Left kidney (tissue), 8 donors: ENCODE measurements around the gene NDUFB8. TPM values are rescaled to one million over a fixed set of nuclear protein-coding genes. Genes with fewer than 3 reads are reported as not detected.
"Not testable (repeated sequence)": the region's sequence is repeated elsewhere in the genome, so short reads cannot be mapped to it uniquely, and the experiment has no call there.

ENCODE experiments used
- DNase-seq: peaks from one replicate; pipeline ENCODE4 v3.0.0-alpha.2; 2013
- long read RNA-seq, 8 donors: transcript quantifications; one replicate each; lab custom pipeline, GENCODE V29; 2026
- polyA plus RNA-seq: library from polyadenylated mRNA; unstranded; fragments of 120-200 nt; gene quantifications from one replicate; pipeline ENCODE4 v1.2.1, GENCODE V29; 2013; ENCODE audit not compliant: insufficient read length

Gene NDUFB8
- 169 TPM for polyA plus RNA-seq
- long read RNA-seq, donor 1, transcript NDUFB8-201 (5 exons, 671 nt) = major isoform, 159 of 372 reads
- long read RNA-seq, donor 1, transcript NDUFB8-204 (2 exons, 390 nt) = minor isoform, 74 of 372 reads
- long read RNA-seq, donor 1, transcript NDUFB8-205 (4 exons, 829 nt) = minor isoform, 13 of 372 reads
- long read RNA-seq, donor 1, partial matches to known transcripts = 120 of 372 reads
- long read RNA-seq, donor 1, other reads (novel, unspliced or antisense) = 0 of 372 reads
- long read RNA-seq, donor 2, transcript NDUFB8-204 (2 exons, 390 nt) = minor isoform, 50 of 266 reads
- long read RNA-seq, donor 2, transcript NDUFB8-201 (5 exons, 671 nt) = major isoform, 120 of 266 reads
- long read RNA-seq, donor 2, transcript NDUFB8-205 (4 exons, 829 nt) = minor isoform, 16 of 266 reads
- long read RNA-seq, donor 2, partial matches to known transcripts = 73 of 266 reads
- long read RNA-seq, donor 2, other reads (novel, unspliced or antisense) = 0 of 266 reads
- long read RNA-seq, donor 3, transcript NDUFB8-204 (2 exons, 390 nt) = minor isoform, 48 of 283 reads
- long read RNA-seq, donor 3, transcript NDUFB8-205 (4 exons, 829 nt) = minor isoform, 11 of 283 reads
- long read RNA-seq, donor 3, transcript NDUFB8-201 (5 exons, 671 nt) = major isoform, 105 of 283 reads
- long read RNA-seq, donor 3, partial matches to known transcripts = 113 of 283 reads
- long read RNA-seq, donor 3, other reads (novel, unspliced or antisense) = 0 of 283 reads
- long read RNA-seq, donor 4, transcript NDUFB8-204 (2 exons, 390 nt) = minor isoform, 14 of 66 reads
- long read RNA-seq, donor 4, transcript NDUFB8-201 (5 exons, 671 nt) = major isoform, 28 of 66 reads
- long read RNA-seq, donor 4, partial matches to known transcripts = 23 of 66 reads
- long read RNA-seq, donor 4, other reads (novel, unspliced or antisense) = 0 of 66 reads
- long read RNA-seq, donor 5, transcript NDUFB8-204 (2 exons, 390 nt) = minor isoform, 105 of 650 reads
- long read RNA-seq, donor 5, transcript NDUFB8-201 (5 exons, 671 nt) = major isoform, 310 of 650 reads
- long read RNA-seq, donor 5, transcript NDUFB8-207 (3 exons, 602 nt) = minor isoform, 10 of 650 reads
- long read RNA-seq, donor 5, transcript NDUFB8-205 (4 exons, 829 nt) = minor isoform, 19 of 650 reads
- long read RNA-seq, donor 5, partial matches to known transcripts = 192 of 650 reads
- long read RNA-seq, donor 5, other reads (novel, unspliced or antisense) = 5 of 650 reads
- long read RNA-seq, donor 6, transcript NDUFB8-205 (4 exons, 829 nt) = minor isoform, 7 of 422 reads
- long read RNA-seq, donor 6, transcript NDUFB8-204 (2 exons, 390 nt) = minor isoform, 95 of 422 reads
- long read RNA-seq, donor 6, transcript NDUFB8-201 (5 exons, 671 nt) = major isoform, 190 of 422 reads
- long read RNA-seq, donor 6, transcript NDUFB8-208 (2 exons, 577 nt) = minor isoform, 6 of 422 reads
- long read RNA-seq, donor 6, partial matches to known transcripts = 118 of 422 reads
- long read RNA-seq, donor 6, other reads (novel, unspliced or antisense) = 0 of 422 reads
- long read RNA-seq, donor 7, transcript NDUFB8-204 (2 exons, 390 nt) = minor isoform, 95 of 425 reads
- long read RNA-seq, donor 7, transcript NDUFB8-201 (5 exons, 671 nt) = major isoform, 186 of 425 reads
- long read RNA-seq, donor 7, transcript NDUFB8-205 (4 exons, 829 nt) = minor isoform, 9 of 425 reads
- long read RNA-seq, donor 7, partial matches to known transcripts = 127 of 425 reads
- long read RNA-seq, donor 7, other reads (novel, unspliced or antisense) = 0 of 425 reads
- long read RNA-seq, donor 8, transcript NDUFB8-204 (2 exons, 390 nt) = minor isoform, 37 of 139 reads
- long read RNA-seq, donor 8, transcript NDUFB8-201 (5 exons, 671 nt) = major isoform, 60 of 139 reads
- long read RNA-seq, donor 8, partial matches to known transcripts = 36 of 139 reads
- long read RNA-seq, donor 8, other reads (novel, unspliced or antisense) = 0 of 139 reads

DNA sequence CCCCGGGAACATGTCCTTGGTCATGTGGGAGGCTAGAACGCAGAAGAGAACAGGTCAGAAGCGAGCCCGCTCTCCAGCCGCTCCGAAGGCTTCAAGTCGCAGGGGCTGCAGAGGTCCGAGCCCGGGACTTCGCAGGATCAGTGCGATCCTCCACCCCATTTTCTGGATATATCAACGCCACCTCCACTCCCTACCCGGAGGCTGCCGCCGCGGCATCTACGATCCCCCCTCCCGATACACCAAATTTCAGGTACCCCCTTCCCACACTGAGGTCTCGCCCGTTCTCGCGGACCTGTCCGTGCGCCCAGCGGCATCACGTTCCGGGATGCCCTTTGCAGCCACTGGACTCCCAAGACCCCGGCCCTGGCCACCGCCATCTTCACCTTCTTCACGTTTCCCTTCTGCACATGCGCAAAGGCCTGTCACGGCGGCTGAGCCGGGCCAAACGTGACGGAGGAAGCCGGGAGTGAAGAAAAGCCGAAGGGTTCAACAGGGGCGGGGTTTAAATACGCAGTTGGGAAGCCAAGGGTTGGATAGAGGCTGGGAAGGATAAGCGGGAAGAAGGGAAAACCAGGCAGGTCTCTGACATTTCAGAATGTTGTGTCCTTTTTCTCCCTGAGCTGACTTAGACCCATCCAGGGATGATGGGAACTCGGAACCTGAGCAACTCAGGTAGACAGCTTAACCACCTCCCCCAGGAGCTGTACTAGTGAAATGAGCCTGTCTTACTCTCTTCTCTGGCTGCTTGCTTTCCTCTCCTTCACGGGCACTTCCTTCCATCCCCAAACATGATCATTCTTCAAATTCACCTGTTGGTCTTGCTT is at the start of gene NDUFB8:
TSS of gene NDUFB8 (minus strand) at position 397 of the 824 bp plus-strand sequence. CDS start at position 377, 20 bp downstream.
- DNase-seq = peak; percentile 93

DNA sequence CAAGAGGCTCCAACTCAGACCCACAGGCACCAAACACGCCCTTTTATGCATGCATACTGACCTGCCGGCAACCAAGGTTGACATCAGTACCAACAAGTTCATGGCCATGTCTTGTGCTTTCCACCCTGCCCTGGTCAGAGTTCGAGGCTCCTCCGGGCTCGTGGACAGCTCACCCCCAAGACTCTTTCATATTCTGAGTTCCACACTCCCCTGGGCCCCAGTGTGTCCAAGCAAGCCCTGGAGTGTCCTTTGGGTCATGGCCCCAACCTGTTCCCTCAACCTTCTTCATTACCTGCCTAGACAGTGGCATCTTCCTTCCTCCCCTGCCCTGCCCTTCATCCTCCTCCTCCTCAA is 46.6 kb upstream of the NDUFB8 start:
- no peak for DNase-seq

DNA sequence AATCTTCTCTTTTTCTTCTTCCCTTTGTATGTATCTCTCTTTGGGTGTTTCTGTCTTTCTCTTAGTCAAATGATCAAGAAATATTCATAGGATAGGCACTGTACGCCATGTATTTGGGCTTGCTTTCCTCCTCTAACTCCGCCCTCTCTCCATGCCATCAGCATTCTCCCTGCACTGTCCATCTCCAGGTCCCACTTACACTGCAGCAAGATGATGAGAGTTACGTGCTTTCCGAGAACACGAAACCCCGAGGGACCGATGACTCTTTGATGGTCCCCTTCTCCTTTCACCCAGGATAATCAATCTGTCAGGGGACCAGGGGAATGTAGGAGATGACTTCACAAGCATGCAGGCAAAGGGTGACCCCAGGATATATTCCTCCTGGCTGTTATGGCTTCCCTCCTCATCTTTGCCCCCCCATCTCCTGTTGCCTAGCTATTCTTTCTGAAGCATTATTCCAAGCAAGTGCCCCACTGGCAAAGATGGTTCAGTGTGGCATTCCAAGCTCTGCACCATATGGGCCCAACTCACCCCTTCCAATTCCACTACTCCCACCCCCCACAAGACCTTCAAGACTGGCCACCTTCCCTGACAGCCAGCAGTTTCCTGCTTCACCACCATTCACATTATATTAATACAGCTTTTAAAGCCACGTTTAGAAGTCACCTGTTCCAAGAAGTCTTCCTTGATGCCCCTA is 46.1 kb upstream of the NDUFB8 start:
- no peak for DNase-seq

DNA sequence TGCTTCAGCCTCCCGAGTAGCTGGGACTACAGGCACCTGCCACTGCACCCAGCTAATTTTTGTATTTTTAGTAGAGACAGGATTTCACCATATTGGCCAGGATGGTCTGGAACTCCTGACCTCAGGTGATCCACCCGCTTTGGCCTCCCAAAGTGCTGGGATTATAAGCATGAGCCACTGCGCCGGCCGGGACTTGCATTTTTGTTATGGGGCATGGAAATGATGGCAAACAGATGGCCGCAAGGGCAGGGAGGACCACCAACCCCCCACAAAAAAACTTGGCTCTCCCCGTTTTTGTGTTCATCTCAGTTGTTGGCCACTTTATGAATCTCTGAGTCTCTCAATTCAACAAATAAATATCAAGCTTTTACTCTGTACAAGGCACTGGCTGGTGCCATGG is 45.5 kb upstream of the NDUFB8 start:
- not testable (repeated sequence) for DNase-seq

DNA sequence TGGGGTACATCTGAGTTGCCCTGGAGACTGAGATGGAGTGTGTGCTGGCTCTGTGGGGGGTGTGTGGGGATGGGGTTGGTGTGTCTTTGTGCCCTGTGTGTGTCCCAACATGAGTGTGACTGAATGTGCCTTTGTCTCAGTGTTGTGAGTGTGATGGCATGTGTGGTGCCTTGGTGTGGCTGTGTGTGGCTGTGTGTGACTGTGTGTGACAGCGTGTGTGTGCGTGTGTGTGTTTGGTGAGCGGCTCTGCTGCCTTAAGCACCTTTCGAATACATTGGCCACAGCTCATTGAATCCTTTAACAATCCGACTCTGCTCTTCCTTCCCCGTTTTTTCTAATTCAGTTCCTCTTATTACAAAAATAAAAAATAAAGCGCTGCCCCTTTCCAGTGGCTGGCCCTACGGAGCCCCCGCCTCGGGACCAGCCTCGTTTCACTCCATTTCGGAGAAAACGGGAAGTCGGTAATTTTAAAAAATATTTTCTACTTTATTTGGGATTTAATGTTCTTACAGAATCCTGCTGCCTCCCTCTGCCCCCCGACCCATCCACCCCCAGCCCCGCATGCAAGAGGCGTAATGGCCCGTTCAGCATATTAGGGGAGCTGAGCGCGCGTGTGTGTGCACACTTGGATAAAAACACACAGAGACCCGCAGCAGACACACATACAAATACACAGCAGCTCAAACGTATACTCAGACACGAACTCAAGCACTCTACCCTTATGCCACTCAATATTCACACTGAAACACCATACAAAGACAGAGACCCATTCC is 41.6 kb upstream of the NDUFB8 start:
- DNase-seq = no peak

DNA sequence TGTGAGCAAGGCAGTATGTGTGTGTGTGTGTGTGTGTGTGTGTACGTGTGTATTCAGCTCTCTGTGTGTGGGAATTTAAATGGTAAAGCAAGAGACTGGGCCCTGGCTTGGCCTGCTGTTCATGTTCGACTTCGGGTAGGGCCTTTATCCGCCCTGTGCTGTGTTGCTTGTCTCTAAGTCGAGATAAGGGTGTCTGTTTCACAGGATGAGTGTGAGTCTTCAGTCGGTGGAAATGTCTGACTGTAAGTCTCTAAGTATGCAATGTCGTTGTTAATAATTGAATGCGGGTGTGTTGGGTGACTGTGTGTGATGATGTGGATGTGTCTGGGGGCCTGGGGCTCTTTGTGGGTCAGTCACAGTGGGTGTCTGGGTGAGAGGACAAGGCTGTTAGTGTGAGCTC is 40.8 kb upstream of the NDUFB8 start:
- no peak for DNase-seq

DNA sequence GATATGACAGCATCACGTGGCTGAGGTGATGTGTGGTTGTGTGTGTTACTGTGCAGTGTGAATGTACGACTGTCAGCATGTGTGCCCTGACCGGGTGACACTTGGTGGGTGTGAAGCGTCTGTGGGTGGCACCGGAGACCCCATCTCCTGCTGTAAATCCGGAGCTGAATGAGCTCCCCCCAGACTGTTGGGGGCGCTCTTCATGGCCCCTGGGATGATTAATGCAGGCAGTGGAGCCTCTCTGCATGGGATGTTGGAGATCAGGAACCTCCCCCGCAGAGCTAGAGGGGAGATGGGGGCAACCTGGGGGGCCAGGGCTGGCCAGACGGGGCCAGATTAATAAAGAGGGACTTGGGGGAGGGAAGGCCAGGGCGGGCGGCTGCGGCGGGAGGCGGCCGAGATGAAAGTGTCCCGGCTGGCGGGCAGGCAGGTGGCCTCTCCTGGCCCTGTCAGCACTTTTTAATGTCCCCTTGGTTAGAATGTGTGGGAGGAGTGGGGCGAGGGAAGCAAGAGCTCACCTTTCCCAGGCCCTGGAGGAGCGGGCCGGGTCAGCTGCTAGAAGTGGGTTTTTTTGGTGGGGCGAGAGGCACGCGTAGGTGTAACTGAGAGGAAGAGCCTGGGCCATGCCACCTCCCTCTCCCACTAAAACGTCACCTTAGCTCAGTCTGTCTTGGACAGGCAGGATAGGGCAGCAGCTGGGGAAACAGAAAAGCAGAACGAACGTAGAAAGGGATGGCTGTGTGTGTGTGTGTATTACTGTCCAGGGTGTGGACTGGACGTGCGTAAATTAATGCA is 40.2 kb upstream of the NDUFB8 start:
- peak; percentile 89 for DNase-seq

DNA sequence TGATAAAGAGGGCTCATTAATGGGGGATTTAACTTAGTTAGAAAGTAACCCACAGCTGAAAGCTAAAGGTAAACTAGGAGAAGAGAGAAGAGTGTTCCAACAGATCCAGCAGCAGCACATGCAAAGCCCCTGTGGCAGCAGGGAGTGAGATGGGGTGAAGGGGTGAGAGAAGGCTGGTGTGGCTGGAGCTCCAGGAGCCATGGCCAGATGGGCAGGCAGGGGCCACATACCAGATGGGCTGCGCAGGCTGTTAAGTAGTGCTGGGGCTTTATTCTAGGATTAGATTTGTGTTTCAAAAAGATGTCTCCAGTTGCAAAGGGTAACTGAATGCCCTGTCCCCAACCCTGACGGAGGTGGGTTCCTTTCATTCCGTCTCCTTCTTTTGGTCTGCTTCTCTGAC is 39.2 kb upstream of the NDUFB8 start:
- no peak for DNase-seq

DNA sequence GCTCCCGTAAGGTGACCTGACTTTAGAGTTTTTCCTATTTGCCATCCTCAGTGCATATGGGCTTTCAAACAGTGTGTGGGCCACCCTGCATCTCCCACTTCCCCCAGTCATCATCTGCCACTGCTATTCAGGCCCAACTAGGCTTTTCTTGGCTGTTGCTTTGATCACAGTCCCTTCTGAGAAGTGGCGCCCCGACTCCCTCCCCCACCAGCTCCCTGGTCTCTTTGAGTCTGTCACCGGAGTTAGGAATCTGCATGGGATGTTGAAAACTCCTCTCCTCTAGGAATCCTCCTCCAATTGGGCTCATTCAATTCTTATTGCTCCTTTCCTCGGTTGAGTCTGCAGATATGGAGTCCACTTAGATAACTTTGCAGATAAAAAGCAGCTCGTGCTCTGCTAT is 38.2 kb upstream of the NDUFB8 start:
- DNase-seq = no peak

DNA sequence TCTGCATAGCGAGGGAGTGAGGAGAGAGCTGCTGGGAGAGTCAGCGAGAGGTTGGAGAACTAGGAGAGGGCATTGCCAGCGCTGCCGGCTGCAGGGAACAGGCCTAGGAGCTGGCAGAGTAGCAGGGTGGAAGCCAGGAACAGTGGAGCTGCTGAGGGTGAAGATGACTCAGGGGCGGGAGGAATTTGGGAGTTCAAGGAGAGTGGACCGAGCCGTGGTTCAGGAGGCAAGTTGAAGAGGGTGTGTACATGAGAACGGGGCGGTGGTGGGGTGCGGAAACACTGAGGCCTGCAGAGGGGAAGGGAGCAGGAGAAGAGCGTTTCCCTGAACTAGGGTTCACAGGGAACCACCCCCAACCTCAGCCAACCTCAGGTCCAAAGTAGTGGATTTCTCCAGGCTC is 37.6 kb upstream of the NDUFB8 start:
- DNase-seq = no peak

DNA sequence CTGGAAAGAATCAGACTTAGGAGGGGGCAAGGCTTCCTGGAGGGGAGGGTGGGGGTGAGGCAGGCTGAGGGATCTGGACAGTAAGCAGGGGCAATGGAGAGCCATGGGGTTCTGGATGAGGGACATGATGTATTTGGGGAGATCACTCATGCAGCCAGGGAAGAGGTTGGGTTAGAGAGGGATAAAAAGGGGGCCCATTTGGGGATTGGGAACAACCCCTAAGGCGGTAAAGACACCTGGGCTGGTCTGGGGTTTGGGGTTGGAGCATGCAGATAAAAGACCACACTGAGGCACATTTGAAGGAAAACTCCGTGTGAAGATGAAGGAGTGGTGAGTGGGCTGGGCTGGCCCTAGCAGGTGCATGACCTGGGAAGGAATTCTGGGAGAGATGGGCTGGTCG is 36.9 kb upstream of the NDUFB8 start:
- no peak for DNase-seq

DNA sequence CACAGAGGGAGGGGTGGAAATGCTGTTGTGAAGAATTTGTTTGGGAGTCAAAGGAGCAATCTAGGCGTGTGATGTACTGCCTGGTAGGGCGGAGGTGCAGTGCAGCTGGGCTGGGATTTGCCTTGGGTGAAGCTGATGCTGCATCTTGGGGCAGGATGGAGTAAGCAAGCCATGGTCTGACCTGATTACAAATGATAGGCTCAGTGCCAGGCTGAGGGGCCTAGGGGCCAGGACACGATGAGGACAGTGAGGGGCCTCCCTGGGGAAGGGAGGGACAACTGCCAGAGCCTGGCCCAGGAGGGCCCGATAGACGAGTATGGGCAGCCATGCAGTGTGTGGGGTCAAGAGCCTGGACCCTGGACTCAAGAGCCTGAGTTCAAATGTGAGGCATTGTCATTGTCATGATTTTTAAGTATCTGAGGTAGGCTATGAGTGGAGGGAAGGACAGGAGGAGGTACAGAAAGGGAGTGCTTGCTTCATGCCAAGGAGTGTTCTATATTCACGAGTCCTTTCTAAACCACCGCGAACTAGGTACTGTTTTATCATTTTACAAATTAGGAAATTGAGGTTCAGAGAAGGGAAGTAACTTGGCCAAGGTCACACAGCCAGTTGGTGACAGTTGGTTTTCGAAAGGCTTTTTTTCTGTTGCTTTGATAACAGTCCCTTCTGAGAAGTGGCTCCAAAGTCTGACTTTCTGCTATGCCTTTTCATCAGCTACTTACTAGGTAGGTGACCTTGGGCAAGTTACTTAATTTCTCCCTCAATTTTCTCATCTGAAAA is 35.7 kb upstream of the NDUFB8 start:
- no peak for DNase-seq

DNA sequence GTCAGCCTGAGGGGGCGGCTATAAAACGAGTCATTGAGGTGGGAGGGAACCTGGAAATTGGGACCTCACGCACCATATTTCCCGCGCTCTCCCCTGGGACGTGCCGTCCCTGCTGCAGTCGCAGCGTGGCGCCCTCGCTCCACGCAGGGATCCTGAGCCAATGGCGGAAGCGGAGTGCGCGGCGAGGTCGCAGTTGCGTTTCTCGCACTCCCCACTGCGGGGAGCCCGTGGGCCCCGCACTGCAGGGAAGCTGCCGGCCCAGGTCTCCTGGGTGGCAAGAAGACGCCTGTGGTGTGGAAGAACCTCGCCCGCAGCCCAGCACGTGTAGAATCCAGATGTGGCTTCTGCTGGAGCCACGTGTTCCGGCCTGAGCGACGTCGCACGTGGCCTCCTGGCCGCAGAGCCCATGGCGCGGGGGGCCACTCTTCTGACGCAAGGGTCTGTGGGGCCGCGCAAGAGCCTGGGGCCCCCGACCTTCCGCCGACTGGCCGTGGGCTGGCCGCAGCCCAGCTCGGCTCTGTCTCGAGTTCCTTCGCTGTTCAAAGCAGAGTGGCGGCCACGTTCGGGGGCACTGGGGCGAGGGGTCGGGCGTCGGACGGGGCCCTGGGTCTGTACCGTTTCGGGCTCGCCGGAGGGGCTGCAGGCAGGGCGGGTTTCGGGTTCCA is 32.5 kb upstream of the NDUFB8 start:
- DNase-seq = peak; percentile 82

DNA sequence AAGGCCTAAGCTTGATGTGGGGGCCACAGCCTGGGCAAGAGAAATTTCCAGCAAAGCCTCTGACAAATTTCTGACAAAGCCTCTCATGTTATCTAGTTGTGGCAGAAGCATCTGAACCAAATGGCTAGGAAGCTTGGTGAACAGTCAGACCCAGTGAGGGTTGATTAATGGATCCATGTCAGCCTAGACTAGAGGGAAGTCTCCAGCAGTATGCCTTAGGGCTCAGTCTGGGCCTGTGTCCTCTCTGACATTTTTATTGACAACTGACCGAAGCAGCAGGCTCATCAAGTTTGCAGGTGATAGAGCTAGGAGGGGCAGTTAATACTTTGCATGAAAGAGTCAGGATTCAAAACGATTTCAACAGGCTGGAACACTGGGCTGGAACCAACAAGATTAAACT is 31.3 kb upstream of the NDUFB8 start:
- DNase-seq = no peak

DNA sequence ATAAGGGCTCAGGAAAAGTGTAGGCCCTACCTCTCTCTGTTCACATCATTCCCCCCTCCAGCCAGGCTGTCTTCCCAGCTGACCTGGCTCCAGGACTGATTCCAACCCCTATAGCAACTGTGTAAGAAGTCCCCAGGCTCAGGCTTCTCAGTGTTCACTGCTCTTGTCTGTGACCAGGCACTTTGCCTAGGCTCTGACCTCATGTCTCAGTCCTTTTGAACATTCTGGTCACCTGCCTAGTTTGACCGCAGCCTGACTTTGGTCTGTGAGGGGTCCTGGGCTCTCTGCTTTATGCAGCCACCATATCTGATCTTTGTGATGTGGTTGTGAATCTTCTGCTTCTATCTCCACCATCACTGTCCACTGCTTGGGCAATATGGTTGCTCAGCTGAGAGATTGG is 30.6 kb upstream of the NDUFB8 start:
- DNase-seq = no peak

DNA sequence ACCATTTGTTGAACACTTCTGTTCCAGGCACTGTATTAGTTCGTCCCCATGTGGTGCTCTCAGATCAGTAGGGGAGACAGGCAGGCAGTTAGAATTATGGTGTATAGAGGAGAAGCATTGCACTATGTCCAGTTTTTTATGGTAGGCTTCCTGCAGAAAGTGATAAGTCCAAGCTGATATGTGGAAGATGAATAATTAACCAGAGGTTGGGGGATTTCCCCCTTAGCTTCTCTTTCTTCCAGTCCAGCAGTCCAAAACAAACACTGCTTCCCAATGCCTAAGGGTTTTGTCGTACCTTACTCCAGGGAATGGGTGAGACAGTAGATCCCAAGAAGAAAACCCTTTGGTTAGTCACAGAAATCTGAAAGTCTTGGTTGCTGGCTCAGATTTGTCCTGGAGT is 25.2 kb upstream of the NDUFB8 start:
- no peak for DNase-seq
